SK-N-MC (cell line): ENCODE data around the gene SOWAHA.
"Not testable (repeated sequence)": the region's sequence is repeated elsewhere in the genome, so short reads cannot be mapped to it uniquely, and the experiment has no call there.

ENCODE experiments used
- DNase-seq: peaks from one replicate; pipeline ENCODE4 v3.0.0-alpha.2; 2011; ENCODE audit warnings: low read depth, low spot score
- H3K27ac ChIP-seq: fragments of 200-600 bp; sonication (generic); 2 replicates; pipeline ENCODE4 v1.5.1; 2016; ENCODE audit warnings: mixed run types
- H3K36me3 ChIP-seq: fragments of 200-600 bp; sonication (generic); 2 replicates; pipeline ENCODE4 v1.6.1; 2017; ENCODE audit warnings: antibody characterized with exemption, low read length, mixed read lengths; ENCODE audit not compliant: insufficient read depth
- H3K4me3 ChIP-seq: fragments of 200-600 bp; sonication (generic); 2 replicates; pipeline ENCODE4 v1.5.1; 2016
- H3K9ac ChIP-seq: fragments of 200-600 bp; sonication (generic); 2 replicates; pipeline ENCODE4 v1.8.0; 2017; ENCODE audit warnings: mixed run types, mixed read lengths; ENCODE audit not compliant: insufficient read length
- H3K9me3 ChIP-seq: fragments of 200-600 bp; sonication (generic); 2 replicates; pipeline ENCODE4 v1.6.1; 2017; ENCODE audit warnings: low read depth, mild to moderate bottlenecking, antibody characterized with exemption, low read length, moderate library complexity, mixed read lengths
- EZH2 ChIP-seq: fragments of 200-600 bp; sonication (generic); IDR thresholded peaks from one replicate; pipeline ENCODE4 v1.6.1; 2017; ENCODE audit warnings: antibody characterized with exemption
- FOXP2 ChIP-seq: optimal IDR thresholded peaks from 2 replicates; pipeline ENCODE3; 2011; ENCODE audit warnings: mild to moderate bottlenecking, moderate library complexity; ENCODE audit not compliant: insufficient read depth; ENCODE audit errors: extremely low read length, control extremely low read depth
- POLR2AphosphoS5 ChIP-seq: IDR thresholded peaks from 2 replicates; pipeline ENCODE4 v1.6.1; 2012; ENCODE audit warnings: mild to moderate bottlenecking, low read depth, low read length, borderline replicate concordance

SOWAHA gene

DNA sequence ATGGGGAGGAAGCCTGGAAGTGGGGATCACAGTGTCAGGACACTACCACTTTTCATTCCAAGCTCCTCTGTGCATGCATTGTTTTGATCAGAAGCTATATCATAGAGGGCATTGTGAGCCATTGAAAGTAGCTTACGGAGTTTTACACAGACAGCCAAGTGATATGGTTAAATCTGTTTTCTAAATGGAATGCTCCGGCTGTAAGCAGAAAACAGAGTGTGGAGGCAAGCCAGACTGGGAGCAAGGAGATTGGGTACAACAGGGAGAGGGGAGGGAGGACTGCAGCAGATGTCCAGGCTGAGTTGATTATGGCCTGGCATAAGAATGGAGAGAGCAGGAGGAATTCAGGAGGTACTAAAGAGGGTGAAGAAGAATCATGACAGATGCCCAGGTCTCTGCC, 15.5 kb upstream of the SOWAHA start:
- no peaks in the 10 kb centered on the region for H3K36me3 ChIP-seq
- H3K27ac ChIP-seq: no peak overlapping the region
- no peak for DNase-seq
- TF ChIP-seq POLR2AphosphoS5: no peak
- no peak for TF ChIP-seq FOXP2
- no peak for TF ChIP-seq EZH2
- no peak overlapping the region for H3K9ac ChIP-seq
- H3K9me3 ChIP-seq: no peaks in the 10 kb centered on the region
- H3K4me3 ChIP-seq: no peak overlapping the region

DNA sequence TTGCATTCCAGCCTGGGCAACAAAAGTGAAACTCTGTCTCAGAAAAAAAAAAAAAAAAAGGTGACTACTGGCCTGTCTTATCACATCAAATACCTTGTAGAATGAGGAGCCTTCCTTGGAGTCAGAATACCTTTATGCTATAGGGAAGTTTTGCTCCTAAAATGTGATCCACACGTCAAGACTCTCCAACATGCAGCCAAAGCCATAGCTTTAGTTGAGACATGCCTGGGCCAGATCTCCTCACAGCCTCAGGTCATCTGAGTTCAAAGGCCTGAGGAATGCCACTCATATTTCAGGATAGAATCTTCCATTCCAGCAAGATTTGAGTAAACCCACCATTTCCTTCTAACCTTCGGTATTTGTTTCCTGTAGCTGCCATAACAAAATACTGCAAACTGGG, 13.7 kb upstream of the SOWAHA start:
- Histone ChIP-seq H3K9me3 (no peaks in the 10 kb centered on the region), H3K9ac (no peak overlapping the region), H3K27ac (no peak overlapping the region), H3K4me3 (no peak overlapping the region), H3K36me3 (no peaks in the 10 kb centered on the region)
- TF ChIP-seq FOXP2 (no peak), EZH2 (no peak), POLR2AphosphoS5 (no peak)
- DNase-seq: no peak

DNA sequence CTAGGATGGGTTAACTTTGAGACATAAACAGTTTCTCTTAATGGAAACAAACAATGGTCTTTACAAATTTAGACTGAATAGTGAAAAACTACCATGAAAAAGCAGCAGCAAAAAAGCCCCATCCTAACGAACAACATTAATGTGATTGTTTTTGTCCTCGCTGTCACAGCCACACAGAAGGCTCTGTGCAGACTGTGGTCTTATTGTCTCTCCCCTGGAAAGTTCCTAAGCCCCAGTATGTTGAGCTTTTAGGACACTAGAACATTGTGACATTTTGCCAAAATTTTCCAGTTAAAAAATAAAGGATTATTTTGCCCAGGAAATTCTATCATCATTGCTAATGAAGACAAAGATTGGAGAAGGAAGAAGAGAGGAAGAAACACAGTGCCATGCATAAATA, 12.6 kb upstream of the SOWAHA start:
- Histone ChIP-seq H3K4me3 (no peak overlapping the region), H3K9me3 (no peaks in the 10 kb centered on the region), H3K27ac (no peak overlapping the region), H3K9ac (no peak overlapping the region), H3K36me3 (no peaks in the 10 kb centered on the region)
- no peak for TF ChIP-seq FOXP2
- no peak for TF ChIP-seq EZH2
- TF ChIP-seq POLR2AphosphoS5: no peak
- no peak for DNase-seq

DNA sequence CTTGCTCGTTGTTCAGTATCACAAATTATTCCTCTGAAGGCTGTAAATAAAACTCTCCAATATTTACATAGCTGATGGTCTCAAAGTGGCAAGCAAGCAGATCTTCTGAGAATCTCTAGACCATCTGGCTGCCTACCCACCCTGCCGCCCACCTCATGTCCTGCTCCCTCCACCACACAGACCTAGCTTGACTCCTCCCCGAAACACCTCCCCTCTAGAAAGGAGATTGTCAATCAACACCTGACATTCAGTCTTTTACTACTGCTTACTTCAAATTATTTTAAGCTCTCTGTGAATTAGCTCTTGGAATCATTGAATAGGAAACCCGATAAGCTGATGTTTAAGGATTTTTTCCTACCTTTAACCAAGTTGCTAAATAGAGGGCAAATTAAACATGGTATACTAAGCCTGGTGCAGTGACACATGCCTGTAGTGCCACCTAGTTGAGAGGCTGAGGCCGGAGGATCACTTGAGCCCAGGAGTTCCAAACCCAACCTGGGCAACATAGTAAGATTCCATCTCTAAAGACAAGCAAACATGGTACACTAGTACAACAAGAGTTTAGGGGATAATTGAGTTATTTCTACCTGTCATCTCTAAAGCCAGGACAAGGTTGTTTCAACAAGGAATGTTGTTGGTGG, 10.9 kb upstream of the SOWAHA start:
- no peak overlapping the region for H3K4me3 ChIP-seq
- H3K9me3 ChIP-seq: no peaks in the 10 kb centered on the region
- no peak overlapping the region for H3K27ac ChIP-seq
- no peak for TF ChIP-seq EZH2
- no peak for TF ChIP-seq POLR2AphosphoS5
- no peak for TF ChIP-seq FOXP2
- no peak for DNase-seq
- no peak overlapping the region for H3K9ac ChIP-seq
- no peaks in the 10 kb centered on the region for H3K36me3 ChIP-seq

DNA sequence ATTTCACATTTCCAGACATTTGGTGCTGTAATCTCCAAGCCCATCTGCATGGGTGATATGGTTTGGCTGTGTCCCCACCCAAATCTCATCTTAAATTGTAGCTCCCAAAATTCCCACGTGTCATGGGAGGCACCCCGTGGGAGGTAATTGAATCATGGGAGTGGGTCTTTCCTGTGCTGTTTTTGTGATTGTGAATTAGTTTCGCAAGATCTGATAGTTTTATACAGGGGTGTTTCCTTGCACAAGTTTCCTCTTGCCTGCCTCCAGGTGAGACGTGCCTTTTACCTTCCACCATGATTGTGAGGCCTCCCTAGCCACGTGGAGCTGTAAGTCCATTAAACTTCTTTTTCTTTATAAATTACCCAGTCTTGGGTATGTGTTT, 10.4 kb upstream of the SOWAHA start:
- H3K4me3 ChIP-seq, H3K36me3 ChIP-seq, H3K27ac ChIP-seq, H3K9me3 ChIP-seq, H3K9ac ChIP-seq, DNase-seq: not testable (repeated sequence)

DNA sequence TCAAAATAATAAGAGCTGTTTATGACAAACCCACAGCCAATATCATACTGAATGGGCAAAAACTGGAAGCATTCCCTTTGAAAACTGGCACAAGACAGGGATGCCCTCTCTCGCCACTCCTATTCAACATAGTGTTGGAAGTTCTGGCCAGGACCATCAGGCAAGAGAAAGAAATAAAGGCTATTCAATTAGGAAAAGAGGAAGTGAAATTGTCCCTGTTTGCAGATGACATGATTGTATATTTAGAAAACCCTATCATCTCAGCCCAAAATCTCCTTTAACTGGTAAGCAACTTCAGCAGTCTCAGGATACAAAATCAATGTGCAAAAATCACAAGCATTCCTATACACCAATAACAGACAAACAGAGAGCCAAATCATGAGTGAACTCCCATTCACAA, 8.9 kb upstream of the SOWAHA start:
- H3K9me3 ChIP-seq, H3K27ac ChIP-seq, H3K36me3 ChIP-seq, H3K4me3 ChIP-seq, DNase-seq, H3K9ac ChIP-seq: not testable (repeated sequence)

DNA sequence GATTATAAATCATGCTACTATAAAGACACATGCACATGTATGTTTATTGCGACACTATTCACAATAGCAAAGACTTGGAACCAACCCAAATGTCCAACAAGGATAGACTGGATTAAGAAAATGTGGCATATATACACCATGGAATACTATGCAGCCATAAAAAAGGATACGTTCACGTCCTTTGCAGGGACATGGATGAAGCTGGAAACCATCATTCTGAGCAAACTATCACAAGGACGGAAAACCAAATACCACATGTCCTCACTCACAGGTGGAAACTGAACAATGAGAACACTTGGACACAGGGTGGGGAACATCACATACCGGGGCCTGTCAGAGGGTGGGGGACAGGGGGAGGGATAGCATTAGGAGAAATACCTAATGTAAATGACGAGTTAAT, 7.2 kb upstream of the SOWAHA start:
- not testable (repeated sequence) for H3K27ac ChIP-seq, H3K9me3 ChIP-seq, H3K4me3 ChIP-seq, H3K9ac ChIP-seq, H3K36me3 ChIP-seq, DNase-seq

DNA sequence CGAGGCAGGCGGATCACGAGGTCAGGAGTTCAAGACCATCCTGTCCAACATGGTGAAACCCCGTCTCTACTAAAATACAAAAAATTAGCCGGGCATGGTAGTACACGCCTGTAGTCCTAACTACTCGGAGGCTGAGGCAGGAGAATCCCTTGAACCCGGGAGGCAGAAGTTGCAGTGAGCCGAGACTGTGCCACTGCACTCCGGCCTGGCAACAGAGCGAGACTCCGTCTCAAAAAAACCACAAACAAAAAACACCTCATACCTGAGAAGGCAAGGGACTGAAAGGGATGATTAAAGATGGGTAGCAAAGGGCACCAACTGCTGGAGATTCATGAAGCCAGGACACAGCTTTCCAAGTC, 6.3 kb upstream of the SOWAHA start:
- not testable (repeated sequence) for H3K36me3 ChIP-seq, H3K9me3 ChIP-seq, H3K9ac ChIP-seq, H3K4me3 ChIP-seq, DNase-seq, H3K27ac ChIP-seq

DNA sequence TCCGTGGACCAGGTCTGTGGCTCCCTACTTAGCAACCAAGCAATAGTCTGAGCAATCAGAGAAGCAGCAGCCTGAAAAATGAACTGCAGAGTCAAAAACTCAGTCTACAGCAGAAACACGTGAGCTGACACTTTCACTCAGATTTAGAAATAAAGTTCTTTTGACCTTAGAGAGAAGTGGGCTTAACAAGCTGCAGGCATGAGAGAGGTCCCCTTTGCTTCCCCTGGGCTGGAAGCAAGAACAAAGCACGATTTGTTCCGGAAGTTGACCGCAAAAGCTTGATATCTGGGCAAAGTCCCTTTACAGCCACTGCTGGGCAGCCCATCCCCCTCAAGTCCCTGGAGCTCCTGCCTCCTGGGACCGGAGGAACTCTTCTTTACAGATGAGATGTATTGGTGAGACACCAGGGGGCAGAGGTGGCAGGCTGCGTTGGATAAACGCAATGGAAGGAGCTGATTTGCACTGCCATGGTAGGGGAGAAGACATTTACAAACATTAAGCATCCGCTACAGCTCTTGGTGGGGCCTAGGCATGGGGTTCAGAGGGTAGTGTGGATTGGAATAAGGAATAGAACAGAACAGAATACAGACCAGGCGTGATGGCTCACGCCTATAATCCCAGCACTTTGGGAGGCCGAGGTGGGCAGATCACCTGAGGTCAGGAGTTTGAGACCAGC, 5.8 kb upstream of the SOWAHA start:
- Histone ChIP-seq H3K9me3 (no peaks in the 10 kb centered on the region), H3K27ac (no peak overlapping the region), H3K4me3 (no peak overlapping the region), H3K36me3 (no peaks in the 10 kb centered on the region), H3K9ac (no peak overlapping the region)
- DNase-seq: no peak
- TF ChIP-seq FOXP2 (no peak), POLR2AphosphoS5 (no peak), EZH2 (no peak)
